IMR-90 (cell line): Measurements from ENCODE around the gene CD80. TPM values are rescaled to one million over a fixed set of nuclear protein-coding genes. Genes with fewer than 3 reads are reported as not detected.
"Not testable (repeated sequence)": the region's sequence is repeated elsewhere in the genome, so short reads cannot be mapped to it uniquely, and the experiment has no call there.

Source experiments
- ATAC-seq: fragments of 200-7000 bp; cut with Tn5 transposase; 2 replicates; pipeline ENCODE4 v1.9.1; 2020; ENCODE audit warnings: low read depth, mild to moderate bottlenecking, moderate library complexity
- BruUV-seq: library from RNA; stranded (reverse); fragments of 400-500 nt; replicated peaks from 2 replicates; lab custom pipeline; 2021; lab: Mats Ljungman, UMichigan
- CTCF ChIA-PET: fragments of 300-600 bp; formaldehyde crosslinking; extraction: SDS; loops from one replicate; lab custom pipeline; 2021; ENCODE audit warnings: antibody characterized with exemption; lab: Yijun Ruan, JAX
- POLR2A ChIA-PET: fragments of 300-600 bp; sonication (Branson Sonifier 250); formaldehyde crosslinking; loops from one replicate; lab custom pipeline; 2022; ENCODE audit warnings: antibody characterized with exemption; ENCODE audit not compliant: unreplicated experiment; lab: Charles Lee
- DNase-seq: peaks from one replicate; pipeline ENCODE4 v3.0.0; 2013
- H2AFZ ChIP-seq: replicated peaks from 2 replicates; pipeline ENCODE3; 2013; ENCODE audit warnings: low read length, mild to moderate bottlenecking; ENCODE audit not compliant: poor library complexity
- H2AK5ac ChIP-seq: 2 replicates; pipeline ENCODE4 v1.6.1; 2013; ENCODE audit warnings: low read depth, low read length, inconsistent platforms
- H2AK9ac ChIP-seq: replicated peaks from 2 replicates; pipeline ENCODE3; 2013; ENCODE audit warnings: mild to moderate bottlenecking, low read depth, low read length, moderate library complexity; ENCODE audit not compliant: poor library complexity
- H2BK120ac ChIP-seq: 2 replicates; pipeline ENCODE4 v1.6.1; 2013; ENCODE audit warnings: low read depth, low read length, inconsistent platforms
- H2BK15ac ChIP-seq: 3 replicates; pipeline ENCODE4 v1.6.1; 2013; ENCODE audit warnings: low read depth, low read length, inconsistent platforms
- H2BK20ac ChIP-seq: 2 replicates; pipeline ENCODE4 v1.6.1; 2013; ENCODE audit warnings: low read depth, mild to moderate bottlenecking, inconsistent platforms, low read length, moderate library complexity
- H2BK5ac ChIP-seq: 2 replicates; pipeline ENCODE4 v1.6.1; 2013; ENCODE audit warnings: mild to moderate bottlenecking, low read depth, low read length, inconsistent platforms; ENCODE audit not compliant: poor library complexity, severe bottlenecking
- H3K14ac ChIP-seq: replicated peaks from 2 replicates; pipeline ENCODE4 v1.6.1; 2013; ENCODE audit warnings: low read depth, low read length, inconsistent platforms
- H3K18ac ChIP-seq: 2 replicates; pipeline ENCODE4 v1.6.1; 2013; ENCODE audit warnings: low read depth, low read length, control low read depth
- H3K23ac ChIP-seq: 2 replicates; pipeline ENCODE4 v1.6.1; 2013; ENCODE audit warnings: low read depth, low read length, inconsistent platforms
- H3K27ac ChIP-seq: 2 replicates; pipeline ENCODE4 v1.5.1; 2013; ENCODE audit warnings: mild to moderate bottlenecking, control low read depth, low read length; ENCODE audit not compliant: insufficient read depth
- H3K27me3 ChIP-seq: 2 replicates; pipeline ENCODE4 v1.6.1; 2013; ENCODE audit warnings: low read length; ENCODE audit not compliant: control insufficient read depth, insufficient read depth
- H3K36me3 ChIP-seq: 2 replicates; pipeline ENCODE4 v1.6.1; 2013; ENCODE audit warnings: low read length, mixed read lengths; ENCODE audit not compliant: control insufficient read depth, insufficient read depth
- H3K4ac ChIP-seq: 2 replicates; pipeline ENCODE4 v1.6.1; 2013; ENCODE audit warnings: low read depth, low read length, inconsistent platforms
- H3K4me1 ChIP-seq: 2 replicates; pipeline ENCODE4 v1.6.1; 2013; ENCODE audit warnings: low read length, mixed read lengths; ENCODE audit not compliant: control insufficient read depth, insufficient read depth
- H3K4me2 ChIP-seq: 2 replicates; pipeline ENCODE4 v1.6.1; 2013; ENCODE audit warnings: low read depth, mild to moderate bottlenecking, control low read depth, low read length, moderate library complexity
- H3K4me3 ChIP-seq: 2 replicates; pipeline ENCODE4 v1.5.1; 2013; ENCODE audit warnings: low read depth, mild to moderate bottlenecking, control low read depth, low read length, moderate library complexity; ENCODE audit not compliant: insufficient read depth
- H3K56ac ChIP-seq: 2 replicates; pipeline ENCODE4 v1.6.1; 2013; ENCODE audit warnings: low read length, inconsistent platforms; ENCODE audit not compliant: insufficient read depth; ENCODE audit errors: extremely low read depth
- H3K79me1 ChIP-seq, 2 experiments: 2 replicates each; pipeline ENCODE4 v1.6.1; 2013; ENCODE audit warnings: low read length in 2 of 2, inconsistent platforms in 1 of 2, low read depth in 1 of 2
- H3K9ac ChIP-seq: 2 replicates; pipeline ENCODE4 v1.6.1; 2013; ENCODE audit warnings: low read depth, low read length, control low read depth
- H3K9me1 ChIP-seq: 2 replicates; pipeline ENCODE4 v1.6.1; 2013; ENCODE audit warnings: low read length, inconsistent platforms; ENCODE audit not compliant: insufficient read depth
- H3K9me3 ChIP-seq: 2 replicates; pipeline ENCODE4 v1.6.1; 2013; ENCODE audit warnings: low read length; ENCODE audit not compliant: control insufficient read depth, insufficient read depth
- H4K20me1 ChIP-seq: 2 replicates; pipeline ENCODE4 v1.6.1; 2013; ENCODE audit warnings: low read length, inconsistent platforms; ENCODE audit not compliant: insufficient read depth
- H4K5ac ChIP-seq: 2 replicates; pipeline ENCODE4 v1.6.1; 2013; ENCODE audit warnings: mild to moderate bottlenecking, low read depth, low read length, control low read depth
- H4K8ac ChIP-seq, 2 experiments: 2 replicates each; pipeline ENCODE4 v1.6.1; 2013; ENCODE audit warnings: low read depth in 2 of 2, low read length in 2 of 2, control low read depth in 1 of 2, inconsistent platforms in 1 of 2
- H4K91ac ChIP-seq: 2 replicates; pipeline ENCODE4 v1.6.1; 2013; ENCODE audit warnings: low read depth, low read length, inconsistent platforms; ENCODE audit not compliant: insufficient read depth
- WGBS, 2 experiments: methylation state at CpG; one replicate each; pipeline versions ENCODE4 v1.1.5 to v1.1.7; 2013; ENCODE audit warnings: missing lambda C conversion rate in 2 of 2; ENCODE audit not compliant: insufficient read length in 1 of 2; ENCODE audit errors: extremely low coverage in 2 of 2; 5-methylcytosine and 5-hydroxymethylcytosine counted together
- dilution Hi-C: fragments of 300-500 bp; cut with HindIII; formaldehyde crosslinking; loops from one replicate; pipeline ENCODE4 v1.14.3; 2018; ENCODE audit warnings: low sequenced_read_pairs; ENCODE audit not compliant: unreplicated experiment
- in situ Hi-C: fragments of 300-500 bp; cut with MboI; formaldehyde crosslinking; loops from 3 replicates; pipeline ENCODE4 v1.14.3; 2019; ENCODE audit warnings: low sequenced_read_pairs, inconsistent platforms, mixed read lengths
- intact Hi-C: fragments of 100-400 bp; cut with micrococcal nuclease; formaldehyde crosslinking; loops from 2 replicates; pipeline ENCODE4 v1.10.0; 2022
- polyA plus RNA-seq, 3 experiments: library from polyadenylated mRNA; depleted of rRNA; stranded (reverse); fragments of >200 nt; gene quantifications; 2 replicates each; pipeline ENCODE4 v1.2.3, GENCODE V29; 2012; ENCODE audit warnings: low replicate concordance in 1 of 3
- total RNA-seq: library from RNA; depleted of rRNA; stranded (reverse); fragments of >200 nt; gene quantifications from 2 replicates; pipeline ENCODE4 v1.2.3, GENCODE V29; 2012

Gene CD80
- total and polyA plus RNA-seq, 2 of the 4 experiments (the other 2 are of a cell fraction): not detected

GRCh38 chr3:119563334-119563733 lies 3.9 kb upstream of the CD80 start:
- H4K8ac ChIP-seq, in situ Hi-C loops, H3K27me3 ChIP-seq, H3K4me1 ChIP-seq, ATAC-seq, H3K36me3 ChIP-seq, H3K9me1 ChIP-seq, H3K4me3 ChIP-seq, CTCF ChIA-PET, H3K4ac ChIP-seq, dilution Hi-C loops, H2BK15ac ChIP-seq, H3K9ac ChIP-seq, intact Hi-C loops, H2BK120ac ChIP-seq, H2AK9ac ChIP-seq, H3K27ac ChIP-seq, DNase-seq, H4K91ac ChIP-seq, H3K23ac ChIP-seq, H2AFZ ChIP-seq, H3K9me3 ChIP-seq, H2BK5ac ChIP-seq, H3K18ac ChIP-seq, H2BK20ac ChIP-seq, H3K14ac ChIP-seq, POLR2A ChIA-PET, BruUV-seq, H3K79me1 ChIP-seq, H2AK5ac ChIP-seq, H3K4me2 ChIP-seq, H4K5ac ChIP-seq, H3K56ac ChIP-seq, H4K20me1 ChIP-seq: not testable (repeated sequence)
- no CpG with 5 or more reads among the region's 2 CpGs for WGBS, 2 experiments
